T-helper 1 cell (primary cell): ENCODE results near the gene DYNC1LI1.
A peak's percentile ranks its signal among the peaks of the same experiment; 100 is the strongest.
"Not testable (repeated sequence)": the region's sequence is repeated elsewhere in the genome, so short reads cannot be mapped to it uniquely, and the experiment has no call there.

Source experiments
- DNase-seq, 5 donors: peaks; one replicate each; pipeline ENCODE4 v3.0.0-alpha.2; 2012 to 2020

Gene DYNC1LI1

DNA sequence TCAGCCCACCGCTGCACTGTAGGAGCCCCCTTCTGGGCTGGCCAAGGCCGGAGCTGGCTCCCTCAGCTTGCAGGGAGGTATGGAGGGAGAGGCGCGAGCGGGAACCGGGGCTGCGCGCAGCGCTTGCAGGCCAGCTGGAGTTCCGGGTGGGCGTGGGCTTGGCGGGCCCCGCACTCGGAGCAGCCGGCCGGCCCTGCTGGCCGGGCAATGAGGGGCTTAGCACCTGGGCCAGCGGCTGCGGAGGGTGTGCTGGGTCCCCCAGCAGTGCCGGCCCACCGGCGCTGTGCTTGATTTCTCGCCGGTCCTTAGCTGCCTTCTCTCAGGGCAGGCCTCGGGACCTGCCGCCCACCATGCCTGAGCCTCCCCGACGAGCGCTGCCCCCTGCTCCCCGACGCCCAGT lies 8.0 kb upstream of the DYNC1LI1 start:
- DNase-seq: not testable (repeated sequence)

DNA sequence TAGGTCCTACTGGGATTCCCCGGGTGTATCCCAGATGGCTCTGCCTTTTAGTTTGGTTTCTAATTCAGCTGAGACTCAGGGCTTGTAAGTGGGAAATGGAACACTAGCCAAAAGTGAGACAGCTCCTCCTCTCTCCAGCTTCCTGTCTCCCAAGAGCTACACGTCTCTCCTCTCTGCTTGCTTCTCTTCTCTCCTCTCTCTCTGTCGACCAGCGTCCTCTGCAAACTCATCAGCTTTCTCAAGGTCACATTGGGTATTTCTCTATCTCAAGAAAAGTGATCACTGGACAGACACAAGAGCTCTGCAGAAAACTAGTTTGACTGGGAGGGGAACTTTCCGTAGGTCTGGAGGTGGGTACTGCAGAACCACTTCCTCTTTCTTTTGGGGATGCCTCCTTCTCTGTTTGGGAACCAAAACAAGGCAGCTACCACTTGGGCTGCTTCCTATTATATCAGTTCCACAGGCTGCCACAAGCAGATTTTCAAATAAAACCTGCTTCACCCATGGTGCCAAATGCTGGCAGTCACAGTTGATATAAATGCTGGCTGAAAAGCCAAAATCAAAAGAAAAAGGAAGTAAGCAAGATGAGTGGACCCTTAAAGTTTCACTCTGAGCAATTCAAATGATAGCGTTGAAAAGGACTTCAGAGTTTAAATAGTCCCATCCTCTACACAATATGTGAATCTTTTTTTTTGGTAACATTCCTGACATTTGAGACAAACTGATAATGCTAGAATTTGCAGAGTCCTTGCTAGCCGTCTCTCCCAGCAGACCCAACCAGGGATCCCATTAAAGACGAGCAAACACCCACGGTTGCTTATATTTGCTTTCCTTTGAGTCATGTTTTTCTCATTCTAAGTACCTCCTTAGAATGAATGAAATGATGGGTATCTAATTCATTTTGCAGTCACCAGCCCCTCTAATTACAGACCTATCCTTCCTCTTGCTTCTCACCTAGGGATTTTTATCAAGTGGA lies 7.2 kb upstream of the DYNC1LI1 start:
- DNase-seq: peak in 1 of 5 donors; percentile 18

DNA sequence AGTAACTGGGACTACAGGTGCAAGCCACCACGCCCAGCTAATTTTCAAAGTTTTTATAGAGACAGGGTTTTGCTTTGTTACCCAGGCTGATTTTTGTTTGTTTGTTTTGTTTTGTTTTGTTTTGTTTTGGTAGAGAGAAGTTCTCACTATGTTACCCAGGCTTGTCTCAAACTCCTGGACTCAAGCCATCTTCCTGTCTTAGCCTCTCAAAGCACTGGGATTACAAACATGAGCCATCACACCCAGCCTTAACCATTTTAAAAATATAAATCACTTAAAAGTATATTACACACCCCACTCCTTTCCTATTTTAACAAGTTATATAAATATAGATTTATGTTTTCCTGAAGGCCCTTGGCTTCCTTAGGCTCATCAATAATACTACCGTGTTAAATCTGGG lies 6.5 kb upstream of the DYNC1LI1 start:
- DNase-seq: no peak

DNA sequence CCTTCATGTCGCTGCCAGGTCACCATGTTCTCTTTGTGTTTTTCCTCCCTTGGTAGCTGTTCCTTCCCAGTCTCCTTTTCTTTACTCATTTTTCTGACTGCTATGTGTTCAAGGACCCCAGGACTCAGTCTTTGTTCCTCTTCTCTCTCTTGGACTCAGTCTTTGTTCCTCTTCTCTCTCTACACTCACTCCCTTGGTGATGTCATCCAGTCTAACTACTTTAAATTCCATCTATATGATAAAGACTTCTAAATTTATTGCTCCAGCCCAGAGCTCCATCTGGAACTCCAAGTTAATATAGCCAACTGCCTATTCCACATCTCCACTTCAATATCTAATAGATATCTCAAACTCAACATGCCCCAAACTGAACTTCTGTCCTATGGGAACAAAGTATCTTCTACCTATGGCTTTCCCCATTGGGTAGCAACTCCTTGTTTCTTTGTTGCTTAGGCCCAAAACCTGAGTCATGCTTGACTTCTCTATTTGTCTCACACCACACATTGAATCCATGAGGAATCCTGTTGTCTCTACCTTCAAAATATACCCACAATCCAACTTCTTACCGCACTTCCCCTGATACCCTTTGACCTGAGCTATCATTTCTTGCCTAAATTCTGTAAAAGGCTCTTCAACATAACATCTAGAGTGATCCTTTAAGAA lies 4.9 kb upstream of the DYNC1LI1 start:
- no peak for DNase-seq

DNA sequence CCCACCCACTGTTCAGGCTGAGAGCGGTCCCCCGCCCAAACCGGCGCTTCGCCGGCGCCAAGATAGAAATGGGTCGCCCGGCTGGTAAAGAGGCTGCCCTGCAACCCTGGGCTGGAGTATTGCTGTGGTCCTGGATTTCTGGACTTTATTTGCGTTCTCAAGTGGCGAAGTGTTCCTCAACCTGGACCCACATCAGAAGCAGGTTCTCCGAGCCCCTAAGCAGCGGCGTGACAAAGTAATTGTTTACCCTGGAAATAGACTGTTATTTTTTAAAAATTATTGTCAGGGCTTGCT lies 481 bp upstream of the DYNC1LI1 start:
- DNase-seq: no peak

DNA sequence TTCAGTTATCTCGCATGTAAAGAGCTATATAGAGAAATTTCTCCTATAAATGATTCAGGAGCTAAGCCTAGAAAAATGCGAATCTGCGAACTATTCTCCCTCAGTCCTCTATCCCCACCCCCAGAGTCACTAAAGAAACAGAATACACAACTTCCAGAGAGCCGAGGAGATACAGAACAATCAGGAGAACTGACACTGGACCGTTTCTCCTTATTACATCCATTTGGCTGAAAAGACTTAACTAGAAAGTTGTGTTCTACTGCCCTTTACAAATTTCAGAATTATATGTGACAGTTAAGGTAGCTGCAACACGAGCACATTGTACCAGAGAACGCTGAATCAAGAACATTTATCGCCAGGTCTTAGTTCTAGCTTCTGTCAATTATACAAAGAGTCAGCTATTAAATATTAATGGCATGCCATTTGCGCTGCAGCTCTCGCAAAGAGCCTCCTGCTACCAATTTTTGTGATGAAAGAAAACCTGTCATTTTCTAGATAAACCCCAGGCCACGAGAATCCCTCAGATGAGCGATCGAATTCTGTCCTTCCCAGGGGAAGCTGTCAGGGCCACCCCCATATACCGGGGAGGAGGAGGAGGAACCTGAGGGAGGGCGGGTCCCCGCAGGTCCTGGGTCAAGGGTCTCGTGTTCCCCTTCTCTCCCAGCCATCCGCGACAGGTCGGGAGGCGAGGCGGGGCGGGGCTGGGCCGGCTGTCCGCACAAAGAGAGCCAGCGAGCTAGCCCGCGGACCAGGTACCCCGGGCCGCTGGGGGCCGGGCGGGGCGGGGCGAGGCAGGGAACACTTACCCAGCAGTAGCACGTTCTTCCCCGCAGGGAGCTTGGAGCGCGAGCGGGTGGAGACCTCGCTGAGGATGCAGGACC lies 878 bp downstream of the DYNC1LI1 start:
- peak; percentile 18 to 35 (median 21) for DNase-seq

DNA sequence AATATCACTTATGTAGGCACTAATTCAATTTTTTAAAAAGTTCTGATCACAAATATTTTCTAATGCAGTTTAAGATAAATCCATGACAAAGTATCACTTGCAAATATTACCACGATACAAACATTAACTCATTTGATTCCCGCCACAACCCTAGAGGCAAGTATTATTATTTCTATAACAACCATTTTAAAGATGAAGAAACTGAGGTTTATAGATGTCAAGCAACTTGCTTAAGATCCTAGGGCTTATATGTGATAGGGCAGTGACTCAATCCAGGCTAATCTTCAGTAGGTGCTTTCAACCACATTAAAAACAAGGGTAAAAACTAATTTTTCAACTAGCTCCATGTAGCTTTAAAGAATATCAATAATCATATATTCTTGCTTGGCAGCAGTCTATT lies 1.7 kb downstream of the DYNC1LI1 start:
- no peak for DNase-seq

DNA sequence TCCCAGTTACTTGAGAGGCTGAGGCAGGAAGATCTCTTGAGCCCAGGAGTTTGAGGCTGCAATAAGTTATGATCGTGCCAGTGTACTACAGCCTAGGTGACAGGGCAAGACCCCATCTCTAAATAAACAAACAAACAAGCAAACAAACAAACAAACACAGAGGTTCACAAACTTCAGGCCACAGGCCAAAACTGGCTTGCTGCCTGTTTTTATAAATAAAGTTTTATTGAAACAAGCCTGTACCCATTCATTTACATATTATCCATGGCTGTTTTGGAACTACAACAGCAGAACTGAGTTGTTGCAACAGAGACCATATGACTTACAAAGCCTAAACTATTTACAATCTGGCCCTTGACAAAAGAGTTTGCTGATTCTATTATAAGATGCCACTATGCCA lies 6.5 kb downstream of the DYNC1LI1 start:
- no peak for DNase-seq

DNA sequence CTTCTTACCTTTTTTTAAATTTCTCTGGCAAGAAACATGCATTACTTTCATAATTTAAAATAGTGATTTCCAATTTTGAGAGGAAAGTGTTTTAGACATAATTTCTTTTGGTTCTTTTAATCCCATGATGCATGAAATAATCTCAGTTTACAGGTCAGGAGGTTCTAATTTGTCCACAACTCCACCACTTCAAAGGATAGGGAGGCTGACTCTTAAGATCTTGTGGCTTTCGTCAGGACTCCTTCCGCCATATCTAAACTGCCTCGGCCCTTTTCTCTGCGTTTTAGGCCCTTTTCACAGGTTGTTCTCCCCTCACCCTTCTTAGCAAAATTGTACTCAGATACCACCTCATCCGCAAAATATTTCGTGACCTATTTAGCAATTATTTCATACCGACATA lies 8.0 kb downstream of the DYNC1LI1 start:
- no peak for DNase-seq

DNA sequence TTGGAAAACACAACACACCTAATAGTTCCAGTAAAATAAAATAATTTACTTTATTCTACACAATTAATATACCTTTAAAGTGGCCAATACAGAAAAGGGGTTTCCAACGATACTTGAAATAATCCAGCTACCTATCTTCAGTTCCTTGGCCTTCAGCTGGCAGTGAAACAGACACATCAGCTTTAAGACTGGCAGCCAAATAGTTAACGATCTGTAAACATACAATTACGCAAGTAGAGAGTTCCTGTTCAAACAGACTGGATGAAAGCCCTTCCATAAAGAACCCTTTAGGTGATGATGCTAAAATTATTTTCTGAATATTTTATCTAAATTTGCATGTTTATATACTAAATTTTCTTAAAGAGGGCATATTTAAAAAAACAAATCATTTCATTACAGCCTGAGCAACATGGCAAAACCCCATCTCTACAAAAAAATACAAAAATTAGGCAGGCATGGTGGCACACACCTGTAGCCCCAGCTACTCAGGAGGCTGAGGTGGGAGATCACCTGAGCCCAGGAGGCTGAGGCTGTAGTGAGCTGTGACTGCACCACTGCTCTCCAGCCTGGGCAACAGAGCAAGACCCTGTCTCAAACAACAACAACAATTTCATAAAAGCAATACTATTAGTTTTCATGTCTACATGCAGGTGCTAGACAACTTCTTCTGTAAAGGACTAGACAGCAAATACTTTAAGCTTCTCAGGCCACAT lies 12.9 kb downstream of the DYNC1LI1 start:
- DNase-seq: no peak

DNA sequence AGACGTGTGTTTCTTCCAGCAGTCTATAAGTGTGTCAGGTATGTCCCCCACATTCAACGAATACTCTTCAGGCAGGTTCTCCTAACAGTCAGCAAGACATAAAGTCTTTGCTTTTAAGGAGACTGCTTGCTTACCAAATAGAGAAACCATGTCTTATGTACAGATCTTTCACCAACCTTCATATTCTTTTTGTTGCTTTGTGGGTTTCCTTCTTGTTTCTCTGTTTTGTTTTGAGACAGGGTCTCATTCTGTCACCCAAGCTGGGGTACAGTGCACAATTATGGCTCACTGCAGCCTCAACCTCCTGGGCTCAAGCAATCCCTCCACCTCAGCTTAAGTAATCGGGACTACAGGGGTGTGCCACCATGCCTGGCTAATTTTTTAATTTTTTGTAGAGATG lies 14.3 kb downstream of the DYNC1LI1 start:
- no peak for DNase-seq

DNA sequence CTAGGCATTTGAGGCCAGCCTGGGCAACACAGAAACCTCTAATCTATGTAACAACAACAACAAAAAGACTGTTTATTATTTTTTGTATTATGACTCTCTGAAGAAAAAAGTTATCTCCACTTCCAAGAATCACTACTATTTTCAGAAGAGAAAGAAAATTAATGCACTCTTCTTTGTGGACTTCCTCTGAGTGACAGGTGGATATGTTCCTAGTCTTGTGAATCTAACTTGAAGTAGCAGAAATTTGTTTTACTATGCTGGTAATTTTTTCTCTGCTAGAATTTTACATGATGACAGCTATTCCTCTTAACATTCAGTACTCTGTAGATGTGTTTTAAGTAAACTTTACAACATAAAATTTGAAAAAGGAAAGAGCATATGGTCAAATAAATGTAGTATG lies 16.7 kb downstream of the DYNC1LI1 start:
- no peak for DNase-seq

DNA sequence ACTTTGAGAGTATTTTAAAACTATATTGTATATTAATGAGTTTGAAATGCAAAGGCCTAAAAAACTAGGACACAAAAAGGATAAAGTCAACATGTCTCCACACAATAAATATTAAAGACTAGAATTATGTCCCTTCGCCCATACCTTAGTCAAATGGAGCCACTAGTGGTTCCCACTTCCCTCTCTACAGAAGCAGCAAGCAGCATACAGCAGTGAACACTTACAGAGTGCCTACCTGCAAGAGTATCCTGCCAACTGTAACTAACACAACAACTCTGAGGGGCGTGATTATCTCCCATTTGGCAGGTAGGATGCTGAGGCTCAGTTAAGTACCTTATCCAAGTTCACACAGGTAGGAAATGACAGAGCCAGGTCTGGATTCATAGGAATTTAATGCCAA lies 17.2 kb downstream of the DYNC1LI1 start:
- no peak for DNase-seq

DNA sequence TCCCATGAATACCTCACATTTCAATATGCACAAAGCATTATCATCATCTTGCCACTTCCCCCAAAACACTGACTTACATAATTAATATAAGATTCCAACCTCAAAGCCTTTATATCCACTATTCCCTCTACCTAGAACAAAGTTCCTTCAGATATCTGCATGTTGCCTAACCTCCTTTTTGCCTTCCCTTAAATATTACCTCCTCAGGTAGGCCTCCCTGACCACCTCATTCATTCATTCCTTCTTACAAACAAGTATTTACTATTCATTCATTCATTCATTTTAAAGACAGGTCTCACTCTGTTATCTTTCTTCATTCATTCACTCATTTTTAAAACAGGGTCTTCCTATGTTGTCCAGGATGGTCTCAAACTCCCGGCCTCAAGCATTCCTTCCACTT lies 18.6 kb downstream of the DYNC1LI1 start:
- DNase-seq: no peak

DNA sequence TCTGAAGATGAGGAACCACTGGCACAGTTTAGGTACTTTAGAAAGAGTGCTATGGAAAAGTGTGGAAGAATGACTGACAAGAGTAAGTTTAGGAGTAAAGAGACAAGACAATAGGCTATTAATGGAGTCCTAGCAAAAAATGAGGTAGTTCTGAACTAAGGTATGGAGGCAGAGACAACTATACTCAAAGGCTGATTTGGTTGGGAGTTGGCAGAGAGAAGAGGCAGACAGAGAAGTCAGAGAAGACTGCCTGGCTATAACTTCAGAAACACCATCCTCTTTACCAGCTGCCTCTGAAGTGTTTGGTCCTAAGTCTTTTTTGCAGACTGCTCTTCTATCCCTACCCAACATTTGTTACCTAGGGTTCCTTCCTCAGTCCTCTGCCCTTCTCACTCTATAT lies 19.2 kb downstream of the DYNC1LI1 start:
- no peak for DNase-seq

DNA sequence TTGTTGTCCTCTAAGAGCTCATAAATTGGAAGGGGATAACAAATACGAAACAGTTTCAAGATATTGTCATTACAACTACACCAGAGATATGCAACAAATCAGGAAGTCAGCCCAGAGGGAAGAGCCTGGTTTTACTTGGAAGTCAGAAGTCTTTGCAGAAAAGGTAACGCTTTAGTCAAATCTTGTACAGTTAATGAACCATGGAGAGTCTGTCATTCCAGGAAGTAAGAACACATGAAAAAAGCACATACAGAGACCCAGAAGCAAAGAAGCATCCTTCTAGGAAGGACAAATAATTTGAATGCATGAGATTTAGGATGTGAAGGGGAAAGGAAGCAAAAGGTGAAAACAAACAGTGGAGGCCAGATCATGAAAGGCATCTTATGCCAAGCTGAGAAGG lies 19.6 kb downstream of the DYNC1LI1 start:
- DNase-seq: no peak

DNA sequence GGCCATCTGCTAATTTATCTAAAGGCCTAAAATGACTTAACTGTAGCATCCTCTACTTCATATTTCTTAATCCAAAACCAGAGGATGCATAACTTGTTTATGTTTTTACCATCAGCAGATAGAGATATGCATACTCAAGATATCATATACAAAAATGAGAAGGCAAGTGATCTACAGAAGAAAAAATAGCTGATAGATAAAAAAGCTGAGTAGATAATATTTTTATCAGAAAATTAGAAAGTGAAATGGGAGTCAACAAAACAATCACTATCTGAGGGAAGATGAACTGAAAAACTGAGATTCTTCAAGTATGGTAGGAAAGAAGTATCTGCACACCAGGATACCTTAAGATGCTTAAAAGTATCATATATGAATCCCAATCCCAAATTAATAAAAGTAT lies 25.4 kb downstream of the DYNC1LI1 start:
- no peak for DNase-seq

DNA sequence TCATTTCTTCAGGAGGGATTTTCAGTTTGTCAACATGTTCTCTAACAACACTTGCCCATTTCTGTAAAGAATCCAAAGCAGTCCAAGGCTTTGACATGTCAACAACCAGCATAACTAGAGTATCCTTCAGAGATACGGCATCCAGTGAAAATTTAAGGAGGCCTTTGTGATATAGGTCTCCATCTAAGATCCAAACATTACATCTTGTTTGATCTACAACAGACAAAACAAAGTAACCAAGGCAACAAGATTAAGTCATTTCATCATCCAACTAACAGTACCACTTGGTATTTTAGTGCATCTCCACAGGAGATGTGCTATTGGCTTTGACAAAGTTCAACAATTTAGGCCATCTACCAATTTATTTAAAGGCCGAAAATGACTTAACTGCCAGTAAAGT lies 25.8 kb downstream of the DYNC1LI1 start:
- DNase-seq: no peak

DNA sequence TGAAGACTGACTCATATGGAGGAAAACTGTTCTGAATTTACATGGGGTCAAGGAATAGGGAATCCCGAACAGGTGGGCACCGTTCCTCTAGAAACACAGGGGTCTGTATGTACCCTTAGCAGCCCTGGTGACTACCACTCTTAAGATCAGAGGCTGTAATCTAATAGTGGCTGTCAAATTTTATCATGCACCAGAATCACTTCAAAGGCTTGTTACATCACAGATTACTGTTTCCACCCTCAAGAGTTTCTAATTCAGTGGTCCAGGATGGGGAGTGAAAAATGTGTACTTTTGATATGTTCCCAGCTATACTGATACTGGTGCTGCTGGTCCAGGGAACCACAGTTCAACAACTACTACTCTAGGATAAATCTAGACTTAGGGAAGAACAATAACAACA lies 27.9 kb downstream of the DYNC1LI1 start:
- no peak for DNase-seq

DNA sequence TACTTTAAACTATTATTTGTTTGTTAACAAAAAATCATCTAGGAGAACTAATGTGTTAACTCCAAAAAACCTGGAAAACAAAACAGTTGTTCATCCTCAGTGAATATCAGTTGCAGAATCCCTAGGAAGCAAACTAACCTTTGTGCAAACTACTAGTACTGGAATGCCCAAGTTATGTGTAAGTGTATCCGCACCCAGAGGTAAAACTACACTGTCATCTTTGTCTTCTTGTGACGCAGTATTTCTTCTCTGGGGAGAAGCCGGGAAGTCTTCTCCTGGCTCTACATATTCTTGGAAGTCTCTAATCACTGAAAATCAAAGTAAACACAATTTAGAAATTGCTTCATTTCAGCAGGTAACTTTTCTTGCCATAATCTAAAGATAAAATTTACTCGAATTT lies 29.8 kb downstream of the DYNC1LI1 start:
- no peak for DNase-seq

DNA sequence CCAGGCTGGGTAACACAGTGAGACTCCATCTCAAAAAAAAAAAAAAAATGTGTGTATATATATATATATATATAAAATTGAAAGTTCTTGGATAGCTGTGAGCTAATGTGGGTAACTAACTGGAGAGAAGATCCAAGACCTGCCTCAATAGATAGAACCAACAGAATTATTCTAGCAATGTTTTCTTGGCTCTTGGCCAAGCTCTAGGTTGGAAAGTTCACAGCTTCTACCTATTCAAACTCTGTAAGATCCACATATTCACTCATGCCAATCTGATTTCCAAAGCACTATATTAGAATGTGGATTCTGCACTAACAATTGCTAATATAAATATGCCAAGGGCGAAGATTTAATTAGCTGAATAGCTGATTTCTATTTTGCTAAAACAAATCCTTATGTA lies 38.2 kb downstream of the DYNC1LI1 start:
- DNase-seq: no peak

DNA sequence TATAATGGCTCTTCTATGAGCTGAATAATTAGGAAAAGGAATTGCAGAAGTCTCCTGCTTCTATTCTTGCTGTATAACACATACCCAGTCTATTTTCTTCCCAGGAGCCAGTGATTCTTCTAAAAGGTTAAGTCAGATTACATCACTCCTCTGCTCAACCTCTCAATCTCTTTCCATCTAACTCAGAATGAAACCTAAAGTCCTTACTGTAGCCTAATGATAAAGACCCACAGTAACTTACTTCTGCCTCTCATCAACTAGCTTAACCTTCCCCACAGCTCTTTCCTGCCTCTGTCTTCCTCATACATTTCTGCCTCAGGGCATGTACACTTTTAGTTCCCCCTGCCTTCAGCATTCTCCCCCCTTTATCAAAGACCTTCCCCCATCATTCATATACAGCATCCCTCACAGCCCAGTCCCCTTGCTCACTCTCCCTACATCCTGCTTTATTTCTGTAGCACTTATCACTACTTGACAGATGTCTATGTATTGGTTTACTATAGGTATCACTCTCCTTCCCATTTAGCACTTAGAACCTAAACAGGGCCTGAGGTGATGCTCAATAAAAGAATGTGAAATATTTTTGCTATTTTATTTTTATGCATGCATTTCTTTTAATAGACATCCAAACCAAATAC lies 39.5 kb downstream of the DYNC1LI1 start:
- DNase-seq: peak in 1 of 5 donors; percentile 18
